SHP77 (cell line): ENCODE results near the gene CHST2.

Experiments
- DNase-seq, 2 experiments: peaks; one replicate each; lab custom pipeline; 2025; lab: John Stamatoyannopoulos, UW

The CHST2 gene

DNA sequence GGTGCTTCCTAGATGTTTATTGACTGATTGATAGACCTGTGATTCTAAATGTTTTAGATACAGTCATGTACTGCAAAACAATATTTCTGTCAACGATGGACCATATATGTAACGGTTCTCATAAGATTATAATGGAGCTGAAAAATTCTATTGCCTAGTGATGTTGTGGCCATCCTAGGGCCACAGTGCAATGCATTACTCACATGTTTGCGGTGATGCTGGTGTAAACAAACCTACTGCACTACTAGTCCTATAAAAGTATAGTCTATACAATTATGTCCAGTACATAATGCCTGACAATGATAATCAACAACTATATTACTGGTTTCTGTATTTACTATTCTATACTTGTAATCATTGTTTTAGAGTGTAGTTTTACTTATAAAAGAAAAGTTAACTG lies 46.8 kb downstream of the CHST2 start:
- no peak for DNase-seq

DNA sequence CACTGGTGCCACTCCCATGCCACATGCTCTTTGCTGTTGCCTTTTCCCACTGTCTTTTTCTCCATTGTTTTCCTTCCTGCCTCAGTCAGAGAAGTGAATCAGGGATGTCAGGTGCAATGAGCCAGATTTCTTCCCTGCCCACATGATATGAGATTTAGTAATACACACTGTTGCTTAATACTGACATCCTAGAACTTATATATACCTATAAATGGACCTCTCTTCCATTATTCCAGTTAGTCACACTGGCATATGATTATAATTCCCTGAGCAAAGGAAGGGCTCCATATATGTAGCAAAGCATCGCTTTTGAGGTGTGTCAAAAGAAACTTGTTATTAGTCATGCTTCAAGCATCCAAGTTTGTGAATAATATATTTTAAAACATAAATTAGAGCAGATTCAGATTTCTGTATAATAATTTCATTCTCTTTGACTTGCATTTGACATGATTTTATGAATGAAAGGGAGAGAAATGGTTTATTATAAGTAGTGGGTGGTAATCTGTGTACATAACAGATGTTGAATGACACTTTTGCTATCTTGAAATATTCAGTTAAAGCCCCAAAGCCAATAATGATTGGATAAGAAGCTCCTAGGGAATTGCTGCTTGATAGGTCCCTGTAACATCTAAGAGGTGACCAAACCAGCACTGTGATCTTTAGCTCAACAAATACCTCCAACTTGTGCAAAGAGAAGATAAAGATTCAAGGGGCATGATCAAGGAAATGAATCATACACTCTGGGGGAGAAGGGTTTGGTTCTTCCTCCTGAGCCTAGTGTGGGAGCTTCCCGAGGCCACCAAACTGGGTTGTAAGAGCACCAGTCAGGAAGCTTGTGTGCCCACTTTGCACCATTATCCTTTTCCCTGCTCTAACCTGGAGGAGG lies 48.6 kb downstream of the CHST2 start:
- no peak for DNase-seq

DNA sequence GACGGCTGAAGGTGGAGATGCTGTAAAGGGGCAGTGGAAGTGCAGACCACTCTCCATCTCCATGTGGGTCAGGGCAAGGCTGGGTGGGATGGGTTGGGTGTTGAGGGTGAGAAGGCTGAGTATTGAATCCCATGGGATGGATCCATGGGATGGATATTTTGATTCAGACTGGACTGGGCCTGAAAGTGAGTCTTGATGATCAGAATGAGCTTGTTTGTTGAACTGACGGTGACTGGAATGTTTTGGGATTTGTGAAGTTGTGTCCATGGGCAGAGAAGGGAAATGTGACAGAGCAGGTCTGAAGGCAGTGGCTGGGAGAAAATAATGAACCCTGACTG lies 49.3 kb downstream of the CHST2 start:
- DNase-seq, result no peak

DNA sequence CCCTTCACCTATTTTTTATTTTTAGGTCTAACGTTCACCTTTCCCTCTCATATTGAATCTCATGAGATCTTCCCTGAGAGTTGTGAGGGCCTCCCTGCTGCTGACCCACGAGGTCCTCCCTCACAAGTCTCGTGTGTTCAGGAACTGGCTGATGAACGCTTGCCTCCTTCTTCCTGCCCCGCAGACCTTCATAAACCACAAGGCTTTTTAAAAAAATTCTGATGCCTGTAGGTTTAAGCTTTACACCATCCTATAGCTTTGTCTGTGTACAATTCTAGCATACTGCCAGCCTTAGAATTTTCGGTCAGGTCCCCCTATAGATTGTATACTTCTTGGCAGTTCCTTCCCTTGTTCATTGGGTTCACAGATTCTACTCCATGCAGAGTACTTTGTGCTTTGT lies 50.5 kb downstream of the CHST2 start:
- DNase-seq, result no peak

DNA sequence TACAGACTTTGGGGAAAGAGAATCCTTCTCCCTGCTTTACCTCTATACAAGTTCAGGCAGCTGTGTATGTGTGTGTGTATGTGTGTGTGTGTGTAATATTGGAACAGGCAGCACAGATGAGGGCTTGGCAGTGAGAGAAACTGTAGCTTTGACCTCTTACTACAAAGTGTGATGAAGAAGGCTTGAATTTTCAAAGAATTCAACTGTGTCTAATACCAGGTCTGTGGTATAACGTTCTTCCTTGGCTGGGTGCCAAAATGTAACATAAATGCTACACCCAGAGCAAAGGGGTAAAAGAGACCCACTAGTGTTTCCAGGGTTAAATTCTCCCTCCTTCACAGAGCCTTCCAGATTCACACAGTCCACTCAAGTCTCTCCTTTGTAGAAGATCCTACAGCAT lies 51.1 kb downstream of the CHST2 start:
- DNase-seq, result no peak

DNA sequence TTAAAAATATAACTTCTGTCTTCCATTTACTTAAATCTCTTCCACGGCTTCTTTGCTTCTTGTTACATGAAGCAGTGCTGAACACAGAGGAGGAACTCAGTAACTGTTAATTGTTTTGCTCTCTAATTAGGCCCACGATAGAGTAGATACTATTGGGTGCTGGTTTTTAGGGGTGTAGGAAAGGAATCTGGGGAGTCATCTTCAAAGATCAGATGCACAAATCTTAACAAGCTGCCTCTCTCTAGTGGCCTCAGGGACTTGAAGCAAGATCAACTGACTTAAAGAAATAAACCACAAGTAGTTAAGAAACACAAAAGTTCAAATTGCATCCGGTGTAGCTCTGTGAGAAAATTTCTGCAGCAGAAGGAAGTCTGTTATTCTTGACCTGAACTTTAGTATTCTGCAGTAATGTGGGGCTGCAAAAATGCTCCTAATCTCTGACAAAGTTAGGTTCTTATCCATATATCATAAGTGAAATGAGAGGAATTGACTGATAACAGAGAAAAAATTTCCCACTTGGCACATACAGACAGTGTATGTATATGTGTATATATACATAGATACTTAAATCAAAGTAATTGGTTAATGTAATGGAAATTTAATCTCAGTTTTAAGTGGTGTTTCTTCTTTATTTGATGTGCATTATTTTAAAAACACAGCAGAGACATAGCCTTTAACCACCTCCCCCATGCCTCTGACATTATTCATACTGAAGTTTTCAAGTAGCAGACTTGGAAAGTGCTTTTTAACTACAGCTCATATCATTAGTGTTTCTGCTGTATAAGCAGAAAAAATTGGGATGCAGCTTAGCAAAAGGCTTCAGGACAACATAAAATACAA lies 51.8 kb downstream of the CHST2 start:
- DNase-seq, result no peak

DNA sequence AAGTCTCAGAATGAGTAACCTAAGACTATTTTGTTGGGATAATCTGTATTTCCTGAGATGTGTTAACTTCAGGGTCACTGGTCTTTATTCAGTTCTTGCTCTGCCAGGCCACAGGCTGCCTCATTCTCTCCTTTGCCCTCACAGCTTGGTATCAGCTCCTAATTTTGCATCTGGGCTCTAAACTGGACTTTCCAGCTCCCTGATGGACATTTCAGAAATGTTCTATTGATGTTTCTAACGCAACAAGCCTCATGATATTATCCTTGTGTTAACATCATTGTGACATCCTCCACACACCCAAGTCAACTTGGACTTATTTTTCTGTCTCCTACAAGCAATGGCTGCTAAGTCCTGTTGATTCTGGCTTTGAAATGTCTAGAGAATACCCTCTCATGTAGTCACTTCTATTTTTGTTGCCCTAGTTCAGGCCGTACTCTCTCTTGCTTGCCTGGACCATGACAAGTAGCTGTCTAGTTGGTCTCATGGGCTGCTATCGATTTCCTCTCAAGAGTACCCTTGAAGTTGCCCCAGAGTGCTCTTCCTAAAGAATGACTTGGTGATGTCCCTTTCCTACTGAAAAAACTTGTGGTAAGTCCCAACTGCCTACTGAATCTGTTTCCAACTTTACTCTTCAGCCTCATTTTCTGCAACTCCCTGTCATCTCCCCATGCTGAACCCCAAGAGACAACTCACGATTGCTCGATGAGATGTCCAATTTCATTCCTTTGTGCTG lies 52.7 kb downstream of the CHST2 start:
- DNase-seq, result no peak

DNA sequence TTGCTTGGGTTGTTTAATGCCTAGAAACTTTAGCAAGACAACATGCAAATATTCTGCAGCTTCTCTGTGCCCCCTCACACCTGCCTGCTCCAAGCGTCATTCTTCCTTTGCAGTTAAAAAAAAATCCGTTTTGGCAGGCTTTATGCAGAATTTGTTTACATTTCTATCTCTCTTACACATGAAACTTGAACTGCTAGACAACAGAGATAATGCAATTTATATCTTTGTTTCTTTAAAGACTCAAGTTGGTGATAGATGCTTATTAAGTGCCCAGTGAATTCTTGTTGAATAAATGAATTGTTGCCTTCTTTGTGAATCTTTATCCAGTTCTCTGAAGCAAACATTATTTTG lies 53.2 kb downstream of the CHST2 start:
- DNase-seq, result no peak

DNA sequence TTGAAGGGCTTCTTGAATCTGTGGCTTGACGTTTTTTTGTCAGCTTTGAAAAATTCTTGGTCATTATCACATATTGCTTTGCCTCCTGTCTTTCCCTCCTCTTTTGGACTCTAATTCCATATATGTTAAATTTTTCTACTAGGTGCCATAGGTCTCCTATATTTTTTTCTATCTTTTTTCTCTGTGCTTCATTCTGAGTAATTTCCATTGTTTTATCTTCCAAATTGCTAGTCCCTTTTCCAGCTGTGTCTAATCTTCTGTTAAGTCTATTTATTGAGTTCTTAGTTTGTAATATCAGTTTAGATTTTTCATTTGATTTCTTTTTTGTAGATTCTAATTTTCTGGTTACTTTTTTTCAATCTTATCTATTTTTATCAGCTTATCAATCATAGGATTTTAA lies 53.7 kb downstream of the CHST2 start:
- no peak for DNase-seq
